ENCODE data around the gene ELP4.

GRCh38 chr11:31636983-31637382, 127.4 kb downstream of the ELP4 start:
- no peak for TF ChIP-seq POLR2A (IDR thresholded peaks at IDR 0.05)
- no peak for TF ChIP-seq CTCF (IDR thresholded peaks at IDR 0.05)
